Activated CD4-positive, alpha-beta memory T cell treated with anti-CD3 and anti-CD28 coated beads, Interleukin-2, amount 10 ng/mL, durations not matched to agents 7 days and 5 days (primary cell): Measurements from ENCODE around the gene RCBTB2. TPM values are rescaled to one million over a fixed set of nuclear protein-coding genes. Genes with fewer than 3 reads are reported as not detected.

Experiments
- CTCF ChIA-PET: fragments of 350-600 bp; sonication (Branson Sonifier 250); formaldehyde crosslinking; loops from one replicate; lab custom pipeline; 2021; ENCODE audit warnings: antibody characterized with exemption, inconsistent platforms; lab: Charles Lee
- POLR2A ChIA-PET: fragments of 350-600 bp; sonication (Branson Sonifier 250); formaldehyde crosslinking; loops from one replicate; lab custom pipeline; 2021; ENCODE audit warnings: antibody characterized with exemption; lab: Charles Lee
- DNase-seq: peaks from one replicate; pipeline ENCODE4 v3.0.0-alpha.2; 2020
- H3K27ac Mint-ChIP-seq: one replicate; pipeline ENCODE4 v1.8.0; 2021; ENCODE audit warnings: mild to moderate bottlenecking, mixed read lengths
- H3K27me3 Mint-ChIP-seq: one replicate; pipeline ENCODE4 v1.8.0; 2021; ENCODE audit warnings: mixed read lengths
- H3K36me3 Mint-ChIP-seq: one replicate; pipeline ENCODE4 v1.8.0; 2021; ENCODE audit warnings: low read depth, mixed read lengths
- H3K4me1 Mint-ChIP-seq: one replicate; pipeline ENCODE4 v1.8.0; 2021; ENCODE audit warnings: mixed read lengths
- H3K4me3 Mint-ChIP-seq: one replicate; pipeline ENCODE4 v1.8.0; 2021; ENCODE audit warnings: mild to moderate bottlenecking, mixed read lengths
- H3K9me3 Mint-ChIP-seq: one replicate; pipeline ENCODE4 v1.8.0; 2021; ENCODE audit warnings: mixed read lengths
- total RNA-seq, 2 experiments: library from RNA; stranded (reverse); gene quantifications; one replicate each; pipeline ENCODE4 v1.2.3, GENCODE V29; 2021

Gene RCBTB2
- total RNA-seq, 2 experiments from 2014 or later: 35.6 TPM

DNA sequence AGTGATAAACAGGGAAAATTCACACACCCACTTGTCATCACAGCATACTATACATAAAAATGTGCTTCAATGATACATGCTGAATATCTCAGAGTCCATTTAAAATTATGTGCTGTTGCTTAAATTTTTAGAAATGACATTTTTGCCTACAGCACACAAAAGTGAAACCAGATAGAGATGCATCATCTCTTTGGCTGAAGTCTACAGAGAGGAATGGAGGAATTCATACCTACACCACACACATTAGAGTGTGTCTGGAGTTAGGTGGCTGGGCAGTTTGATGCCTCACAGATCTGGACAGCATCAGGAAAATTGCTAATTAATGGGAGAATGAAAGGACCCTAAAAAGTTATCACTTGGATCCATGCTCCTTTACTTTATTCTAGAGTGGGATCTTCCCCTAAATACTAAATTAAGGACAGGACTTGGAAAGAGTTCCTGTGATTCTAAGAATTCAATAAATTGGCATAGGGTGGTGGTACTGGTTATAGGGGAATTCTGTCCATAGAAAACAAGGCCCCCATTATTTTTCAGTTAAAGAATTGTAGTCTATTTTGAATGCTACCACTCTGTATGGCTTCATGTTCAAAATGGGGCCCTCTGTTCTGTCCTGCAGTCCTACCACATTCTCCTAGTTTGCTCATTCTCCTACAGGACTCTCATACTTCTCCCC lies 41.3 kb downstream of the RCBTB2 start:
- DNase-seq: no peak
- CTCF ChIA-PET: interaction anchor here (0.8 to 2.1 kb wide), 7 partner anchors 14 to 90 kb away, joined by 3 to 9 read pairs (median 5); partner anchors contain the start of genes LPAR6 and RCBTB2
- peaks cover 67% of the 10 kb centered on the region for H3K4me1 Mint-ChIP-seq
- H3K9me3 Mint-ChIP-seq: peaks cover 4% of the 10 kb centered on the region
- POLR2A ChIA-PET: interaction anchor here (0.6 to 11.2 kb wide), 24 partner anchors 9 to 453 kb away, joined by 3 to 204 read pairs (median 4); partner anchors contain the start of genes ITM2B, LPAR6, RB1 and RCBTB2
- no peaks in the 10 kb centered on the region for H3K27me3 Mint-ChIP-seq
- no peak overlapping the region for H3K27ac Mint-ChIP-seq
- no peak overlapping the region for H3K4me3 Mint-ChIP-seq
- peaks cover 48% of the 10 kb centered on the region for H3K36me3 Mint-ChIP-seq

DNA sequence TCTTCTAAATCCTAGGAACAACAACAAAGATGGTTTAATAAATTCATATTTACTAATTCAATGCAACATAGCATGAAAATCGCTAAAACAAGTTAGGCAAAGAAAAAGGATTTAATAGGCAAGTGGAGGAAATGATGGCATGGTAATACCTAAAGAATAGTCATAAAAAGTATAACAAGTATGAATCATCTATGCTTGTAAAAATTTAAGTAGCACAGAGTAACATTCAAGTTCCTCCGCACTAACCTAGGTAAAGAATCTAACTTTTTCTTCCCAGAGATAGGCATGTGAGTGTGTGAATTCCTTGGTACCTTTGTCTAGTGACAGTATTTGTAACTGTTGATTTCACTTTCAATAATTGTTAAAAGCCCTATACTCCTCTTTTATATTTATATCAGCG lies 42.6 kb downstream of the RCBTB2 start:
- Mint-ChIP-seq H3K27me3 (no peaks in the 10 kb centered on the region), H3K27ac (no peak overlapping the region), H3K4me3 (no peak overlapping the region), H3K9me3 (peaks cover 4% of the 10 kb centered on the region), H3K36me3 (peaks cover 56% of the 10 kb centered on the region), H3K4me1 (peaks cover 62% of the 10 kb centered on the region)
- no peak for DNase-seq
- CTCF ChIA-PET: no interaction called here
- POLR2A ChIA-PET: interaction anchor here (1.2 to 2.8 kb wide), 5 partner anchors 42 to 77 kb away, joined by 4 to 18 read pairs (median 6); partner anchors contain the start of genes LPAR6 and RCBTB2

DNA sequence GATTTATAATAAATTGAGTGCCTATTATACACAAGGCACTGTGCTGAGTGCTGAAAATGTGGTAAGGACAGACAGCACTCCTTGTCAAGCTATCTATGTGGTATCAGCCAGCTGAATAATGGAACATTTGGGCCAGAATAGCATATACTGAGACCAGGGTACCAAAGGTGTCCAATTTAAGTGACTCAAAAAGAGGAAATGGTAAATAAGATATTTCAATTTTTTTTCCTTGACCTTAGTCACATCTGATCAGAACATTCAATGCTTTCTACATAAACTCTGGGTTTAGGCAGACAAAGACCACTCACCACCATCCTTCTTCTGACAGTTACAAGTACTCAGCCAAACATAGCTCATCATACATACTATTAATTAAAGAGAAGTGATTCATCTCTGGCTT lies 43.2 kb downstream of the RCBTB2 start:
- peaks cover 4% of the 10 kb centered on the region for H3K9me3 Mint-ChIP-seq
- H3K4me1 Mint-ChIP-seq: peaks cover 58% of the 10 kb centered on the region
- DNase-seq: no peak
- no peak overlapping the region for H3K4me3 Mint-ChIP-seq
- H3K36me3 Mint-ChIP-seq: peaks cover 62% of the 10 kb centered on the region
- ChIA-PET POLR2A (interaction anchor here (1.2 to 2.8 kb wide), 6 partner anchors 16 to 77 kb away, joined by 4 to 18 read pairs (median 6); partner anchors contain the start of genes LPAR6 and RCBTB2), CTCF (interaction anchor here (1.1 kb wide), 1 partner anchor 15 kb away, joined by 3 read pairs; no protein-coding TSS in a partner anchor)
- H3K27me3 Mint-ChIP-seq: no peaks in the 10 kb centered on the region
- H3K27ac Mint-ChIP-seq: no peak overlapping the region

DNA sequence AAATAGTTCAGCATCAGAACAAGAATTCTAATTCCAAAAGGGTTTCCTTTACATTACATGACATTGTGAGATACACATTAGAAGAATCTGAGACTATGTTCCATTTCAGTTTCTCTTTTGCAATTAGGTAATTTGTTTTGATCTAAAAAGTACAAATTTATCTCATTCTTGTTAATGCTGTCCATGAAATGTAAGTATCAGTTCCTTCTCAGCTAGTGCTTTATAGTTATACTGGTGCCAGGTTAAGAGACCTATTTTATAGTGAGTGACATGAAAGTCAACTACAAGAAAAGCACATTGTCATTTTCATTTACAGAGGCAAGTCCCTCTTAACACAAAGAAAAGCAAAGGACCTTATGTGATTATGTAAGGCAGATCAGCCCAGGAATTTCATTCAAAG lies 43.9 kb downstream of the RCBTB2 start:
- peak overlapping the region; percentile 63 for H3K27ac Mint-ChIP-seq
- DNase-seq: no peak
- H3K4me3 Mint-ChIP-seq: no peak overlapping the region
- POLR2A ChIA-PET: interaction anchor here (1.2 to 2.8 kb wide), 6 partner anchors 17 to 76 kb away, joined by 4 to 18 read pairs (median 6); partner anchors contain the start of genes LPAR6 and RCBTB2
- peaks cover 4% of the 10 kb centered on the region for H3K9me3 Mint-ChIP-seq
- H3K36me3 Mint-ChIP-seq: peaks cover 63% of the 10 kb centered on the region
- H3K4me1 Mint-ChIP-seq: peaks cover 53% of the 10 kb centered on the region
- CTCF ChIA-PET: interaction anchor here (0.9 to 1.1 kb wide), 2 partner anchors 15 to 89 kb away, joined by 3 to 5 read pairs; no protein-coding TSS in a partner anchor
- H3K27me3 Mint-ChIP-seq: no peaks in the 10 kb centered on the region

DNA sequence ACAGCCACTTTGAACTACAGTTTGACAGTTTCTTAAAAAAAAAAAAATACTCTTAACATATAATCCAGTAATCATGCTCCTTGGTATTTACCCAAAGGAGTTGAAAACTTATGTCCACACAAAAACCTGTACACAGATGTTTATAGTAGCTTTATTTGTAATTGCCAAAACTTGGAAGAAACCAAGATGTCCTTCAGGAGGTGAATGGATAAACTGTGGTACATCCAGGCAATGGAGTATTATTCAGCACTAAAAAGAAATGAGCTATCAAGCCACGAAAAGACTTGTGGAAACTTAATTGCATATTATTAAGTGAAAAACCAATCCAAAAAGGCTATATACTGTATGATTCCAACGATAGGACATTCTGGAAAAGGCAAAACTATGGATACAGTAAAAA lies 44.9 kb downstream of the RCBTB2 start:
- ChIA-PET POLR2A (interaction anchor here (1.0 to 2.8 kb wide), 3 partner anchors 10 to 45 kb away, joined by 3 to 18 read pairs (median 3); partner anchors contain the start of gene RCBTB2), CTCF (interaction anchor here (1.3 to 1.7 kb wide), 2 partner anchors 92 to 154 kb away, joined by 4 to 5 read pairs; no protein-coding TSS in a partner anchor)
- Mint-ChIP-seq H3K9me3 (peaks cover 4% of the 10 kb centered on the region), H3K27me3 (no peaks in the 10 kb centered on the region), H3K4me3 (no peak overlapping the region), H3K36me3 (peaks cover 70% of the 10 kb centered on the region), H3K27ac (no peak overlapping the region), H3K4me1 (peaks cover 53% of the 10 kb centered on the region)
- no peak for DNase-seq

DNA sequence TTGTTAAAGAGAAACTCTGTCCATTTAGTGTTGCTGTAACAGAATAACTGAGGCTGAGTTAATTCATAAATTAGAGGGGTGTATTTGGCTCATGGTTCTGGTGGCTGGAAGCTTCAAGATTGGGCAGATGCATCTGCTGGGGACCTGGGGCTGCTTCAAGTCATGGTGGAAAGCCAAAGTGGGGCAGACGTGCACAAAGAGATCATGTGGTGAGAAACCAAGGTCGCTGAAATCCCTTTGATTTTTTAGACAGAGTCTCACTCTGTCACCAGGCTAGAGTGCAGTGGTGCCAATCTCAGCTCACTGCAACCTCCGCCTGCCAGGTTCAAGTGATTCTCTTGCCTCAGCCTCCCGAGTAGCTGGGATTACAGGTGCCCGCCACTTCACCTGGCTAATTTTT lies 46.0 kb downstream of the RCBTB2 start:
- Mint-ChIP-seq H3K27me3 (no peaks in the 10 kb centered on the region), H3K4me1 (peaks cover 53% of the 10 kb centered on the region), H3K27ac (peak overlapping the region; percentile 28), H3K36me3 (peaks cover 81% of the 10 kb centered on the region), H3K9me3 (peaks cover 4% of the 10 kb centered on the region), H3K4me3 (no peak overlapping the region)
- CTCF ChIA-PET: interaction anchor here (1.7 kb wide), 1 partner anchor 153 kb away, joined by 4 read pairs; no protein-coding TSS in a partner anchor
- POLR2A ChIA-PET: interaction anchor here (1.0 to 1.6 kb wide), 3 partner anchors 31 to 75 kb away, joined by 3 to 9 read pairs (median 4); partner anchors contain the start of gene RCBTB2
- DNase-seq: no peak

DNA sequence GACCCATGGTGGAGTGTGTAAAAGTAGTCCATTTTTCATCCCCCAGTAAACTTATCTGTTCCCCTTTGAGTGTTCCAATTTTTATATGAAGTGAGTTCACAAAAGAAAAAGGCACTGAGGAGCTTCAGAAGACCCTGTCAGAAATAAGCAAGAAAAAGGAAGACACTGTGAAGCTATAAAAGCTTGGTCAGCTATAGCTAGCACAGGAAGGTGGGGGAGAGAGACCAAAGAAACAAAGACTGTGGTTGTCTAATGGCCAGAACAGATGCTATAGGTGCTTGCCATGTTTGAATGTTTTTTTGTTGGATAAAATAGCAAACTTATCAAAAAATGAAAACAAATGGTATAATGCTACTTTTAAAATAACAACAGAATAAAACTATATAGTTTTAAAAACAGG lies 46.5 kb downstream of the RCBTB2 start:
- Mint-ChIP-seq H3K4me3 (no peak overlapping the region), H3K27me3 (no peaks in the 10 kb centered on the region), H3K36me3 (peaks cover 84% of the 10 kb centered on the region), H3K27ac (no peak overlapping the region), H3K9me3 (peaks cover 4% of the 10 kb centered on the region), H3K4me1 (peaks cover 51% of the 10 kb centered on the region)
- POLR2A ChIA-PET: interaction anchor here (1.0 to 1.6 kb wide), 3 partner anchors 31 to 75 kb away, joined by 3 to 9 read pairs (median 4); partner anchors contain the start of gene RCBTB2
- DNase-seq: no peak
- CTCF ChIA-PET: interaction anchor here (0.7 to 1.7 kb wide), 2 partner anchors 57 to 152 kb away, joined by 3 to 4 read pairs; no protein-coding TSS in a partner anchor

DNA sequence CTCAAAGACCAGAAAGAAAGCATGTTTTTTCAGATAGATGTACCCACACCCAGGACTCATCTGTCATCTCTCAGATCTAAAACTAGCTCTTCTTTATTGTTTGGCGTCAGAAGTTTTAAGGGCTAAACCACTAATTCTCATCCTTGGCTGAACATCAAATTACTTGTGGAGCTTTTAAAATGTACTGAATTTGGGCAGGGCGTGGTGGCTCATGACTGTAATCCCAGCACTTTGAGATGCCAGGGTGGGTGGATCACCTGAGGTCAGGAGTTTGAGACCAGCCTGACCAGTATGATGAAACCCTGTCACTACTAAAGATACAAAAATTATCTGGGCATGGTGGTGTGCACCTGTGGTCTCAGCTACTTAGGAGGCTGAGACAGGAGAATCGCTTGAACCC lies 47.4 kb downstream of the RCBTB2 start:
- DNase-seq: no peak
- peaks cover 81% of the 10 kb centered on the region for H3K36me3 Mint-ChIP-seq
- POLR2A ChIA-PET: interaction anchor here (1.3 to 1.6 kb wide), 2 partner anchors 57 to 76 kb away, joined by 3 to 9 read pairs; no protein-coding TSS in a partner anchor
- H3K27ac Mint-ChIP-seq: no peak overlapping the region
- peaks cover 44% of the 10 kb centered on the region for H3K4me1 Mint-ChIP-seq
- no peaks in the 10 kb centered on the region for H3K27me3 Mint-ChIP-seq
- H3K4me3 Mint-ChIP-seq: no peak overlapping the region
- CTCF ChIA-PET: no interaction called here
- peaks cover 4% of the 10 kb centered on the region for H3K9me3 Mint-ChIP-seq

DNA sequence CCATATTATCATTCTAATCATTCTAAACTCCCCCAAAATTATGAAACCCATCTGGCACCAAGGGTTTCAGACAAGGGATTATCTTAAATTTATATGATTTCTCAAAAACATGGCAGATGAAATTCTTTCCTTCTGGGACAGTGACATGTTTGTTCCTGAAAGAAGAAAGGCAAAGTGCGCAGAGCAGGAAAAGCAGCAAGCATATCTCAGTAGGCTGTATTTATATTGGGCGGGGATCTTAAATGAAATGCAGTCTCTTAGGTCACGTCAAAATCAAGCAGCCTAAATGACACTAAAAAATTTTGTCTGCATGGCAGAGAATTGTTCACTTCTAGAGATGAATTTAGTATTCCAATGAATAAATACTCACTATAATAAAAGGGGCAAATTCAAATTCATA lies 49.3 kb downstream of the RCBTB2 start:
- Mint-ChIP-seq H3K27me3 (no peaks in the 10 kb centered on the region), H3K4me1 (peaks cover 25% of the 10 kb centered on the region), H3K27ac (no peak overlapping the region), H3K9me3 (peaks cover 4% of the 10 kb centered on the region), H3K4me3 (no peak overlapping the region), H3K36me3 (peaks cover 78% of the 10 kb centered on the region)
- no peak for DNase-seq
- CTCF ChIA-PET: interaction anchor here (0.7 kb wide), 1 partner anchor 32 kb away, joined by 3 read pairs; no protein-coding TSS in a partner anchor
- POLR2A ChIA-PET: interaction anchor here (1.5 kb wide), 1 partner anchor 9 kb away, joined by 3 read pairs; no protein-coding TSS in a partner anchor

DNA sequence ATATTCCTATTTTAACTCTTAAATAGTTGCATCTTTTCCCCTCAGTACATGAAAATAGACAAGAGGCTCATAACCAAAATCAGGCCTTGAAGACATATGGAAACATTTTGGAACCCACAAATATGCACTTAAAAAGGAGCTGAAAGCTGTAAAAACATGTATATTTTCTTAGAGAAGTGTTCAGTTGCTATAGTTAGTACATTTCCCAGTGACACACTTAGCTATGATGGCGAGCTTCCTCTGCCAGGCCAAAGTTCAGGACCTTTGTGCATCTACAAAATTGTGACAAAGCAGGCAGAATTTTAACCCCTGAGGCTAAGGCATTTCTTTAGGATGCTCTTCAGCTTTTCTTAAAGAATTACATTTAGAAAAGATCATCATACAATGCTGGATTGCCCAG lies 54.5 kb downstream of the RCBTB2 start:
- CTCF ChIA-PET: interaction anchor here (0.8 kb wide), 1 partner anchor 84 kb away, joined by 3 read pairs; no protein-coding TSS in a partner anchor

DNA sequence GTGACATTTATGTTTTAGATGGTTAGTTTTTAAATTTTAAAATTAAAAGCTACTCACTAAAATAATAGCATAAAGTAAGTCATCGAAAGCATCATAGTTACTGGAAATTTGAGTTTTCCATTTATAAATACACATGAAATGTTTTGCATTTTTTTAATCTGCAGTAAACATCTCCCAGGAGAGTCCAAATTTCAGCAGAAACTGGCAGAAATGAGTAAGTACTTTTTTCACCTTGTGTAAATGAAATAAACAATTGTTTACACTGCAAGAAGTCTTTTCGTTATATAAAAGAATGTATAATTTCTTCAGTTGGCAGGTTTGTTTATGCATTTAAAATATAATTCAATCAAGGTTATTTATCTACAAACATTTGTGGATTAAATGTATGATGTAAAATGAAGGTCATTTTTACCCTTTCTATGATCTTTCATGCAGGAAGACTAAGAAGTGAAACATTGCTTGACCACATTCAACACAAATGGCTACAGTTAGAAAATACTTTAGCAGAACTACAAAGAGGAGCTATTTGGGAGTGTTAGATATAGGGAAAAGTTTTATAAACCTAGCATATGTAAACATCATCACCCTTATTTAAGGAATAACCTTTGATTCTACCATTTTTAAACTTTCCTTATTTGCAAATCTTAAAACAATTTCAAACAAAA lies 55.6 kb downstream of the RCBTB2 start:
- no peak overlapping the region for H3K4me3 Mint-ChIP-seq
- H3K4me1 Mint-ChIP-seq: peaks cover 1% of the 10 kb centered on the region
- no peak for DNase-seq
- H3K27ac Mint-ChIP-seq: no peak overlapping the region
- no peaks in the 10 kb centered on the region for H3K27me3 Mint-ChIP-seq
- POLR2A ChIA-PET: no interaction called here
- H3K36me3 Mint-ChIP-seq: peaks cover 74% of the 10 kb centered on the region
- CTCF ChIA-PET: no interaction called here
- no peaks in the 10 kb centered on the region for H3K9me3 Mint-ChIP-seq

More for the DNA sequence above, 54.5 kb downstream of the RCBTB2 start:
- H3K27ac Mint-ChIP-seq: no peak overlapping the region
- no peak for DNase-seq
- no peaks in the 10 kb centered on the region for H3K27me3 Mint-ChIP-seq
- peaks cover 76% of the 10 kb centered on the region for H3K36me3 Mint-ChIP-seq
- H3K9me3 Mint-ChIP-seq: no peaks in the 10 kb centered on the region
- no peak overlapping the region for H3K4me3 Mint-ChIP-seq
- POLR2A ChIA-PET: interaction anchor here (0.8 to 1.0 kb wide), 2 partner anchors 10 to 14 kb away, joined by 3 read pairs; no protein-coding TSS in a partner anchor
- peaks cover 1% of the 10 kb centered on the region for H3K4me1 Mint-ChIP-seq

DNA sequence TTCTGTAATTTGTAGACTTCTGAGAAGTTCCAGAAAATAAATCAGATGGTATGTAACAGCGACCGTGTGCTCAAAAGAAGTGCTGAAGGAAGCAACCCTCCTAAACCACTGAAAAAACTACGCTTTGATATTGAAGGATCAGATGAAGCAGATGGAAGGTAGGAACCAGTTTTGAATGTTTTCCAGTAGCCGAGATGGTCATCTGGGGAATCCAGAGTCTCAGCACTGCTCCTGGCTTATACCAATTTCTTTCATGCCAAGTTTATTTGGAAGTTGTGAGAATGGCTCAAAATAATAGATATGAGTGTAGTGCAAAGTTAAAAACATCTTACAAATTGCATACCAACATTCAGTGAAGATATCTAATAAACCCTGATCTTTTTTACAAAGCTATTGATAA lies 56.2 kb downstream of the RCBTB2 start:
- no peaks in the 10 kb centered on the region for H3K9me3 Mint-ChIP-seq
- H3K27ac Mint-ChIP-seq: no peak overlapping the region
- CTCF ChIA-PET: no interaction called here
- H3K27me3 Mint-ChIP-seq: no peaks in the 10 kb centered on the region
- POLR2A ChIA-PET: interaction anchor here (1.0 kb wide), 1 partner anchor 16 kb away, joined by 4 read pairs; no protein-coding TSS in a partner anchor
- DNase-seq: no peak
- H3K36me3 Mint-ChIP-seq: peaks cover 73% of the 10 kb centered on the region
- H3K4me1 Mint-ChIP-seq: peaks cover 1% of the 10 kb centered on the region
- no peak overlapping the region for H3K4me3 Mint-ChIP-seq
